PC-9 (cell line): ENCODE data around the gene CLMN.

Experiments
- CTCF ChIP-seq: fragments of 200-600 bp; sonication (generic); conservative IDR thresholded peaks from 2 replicates; pipeline ENCODE4 v1.6.1; 2017; ENCODE audit warnings: mixed run types, antibody characterized with exemption, mild to moderate bottlenecking, moderate library complexity
- EZH2 ChIP-seq: fragments of 200-600 bp; sonication (generic); IDR thresholded peaks from 2 replicates; pipeline ENCODE4 v1.8.0; 2017; ENCODE audit warnings: antibody characterized with exemption, low read depth

- no peak for TF ChIP-seq CTCF
- no peak for TF ChIP-seq EZH2
Observed at GRCh38 chr14:95164506-95164905, 155.2 kb downstream of the CLMN start.
